ENCODE data around the gene SRP9.
"Not testable (repeated sequence)": the region's sequence is repeated elsewhere in the genome, so short reads cannot be mapped to it uniquely, and the experiment has no call there.

Gene SRP9

DNA sequence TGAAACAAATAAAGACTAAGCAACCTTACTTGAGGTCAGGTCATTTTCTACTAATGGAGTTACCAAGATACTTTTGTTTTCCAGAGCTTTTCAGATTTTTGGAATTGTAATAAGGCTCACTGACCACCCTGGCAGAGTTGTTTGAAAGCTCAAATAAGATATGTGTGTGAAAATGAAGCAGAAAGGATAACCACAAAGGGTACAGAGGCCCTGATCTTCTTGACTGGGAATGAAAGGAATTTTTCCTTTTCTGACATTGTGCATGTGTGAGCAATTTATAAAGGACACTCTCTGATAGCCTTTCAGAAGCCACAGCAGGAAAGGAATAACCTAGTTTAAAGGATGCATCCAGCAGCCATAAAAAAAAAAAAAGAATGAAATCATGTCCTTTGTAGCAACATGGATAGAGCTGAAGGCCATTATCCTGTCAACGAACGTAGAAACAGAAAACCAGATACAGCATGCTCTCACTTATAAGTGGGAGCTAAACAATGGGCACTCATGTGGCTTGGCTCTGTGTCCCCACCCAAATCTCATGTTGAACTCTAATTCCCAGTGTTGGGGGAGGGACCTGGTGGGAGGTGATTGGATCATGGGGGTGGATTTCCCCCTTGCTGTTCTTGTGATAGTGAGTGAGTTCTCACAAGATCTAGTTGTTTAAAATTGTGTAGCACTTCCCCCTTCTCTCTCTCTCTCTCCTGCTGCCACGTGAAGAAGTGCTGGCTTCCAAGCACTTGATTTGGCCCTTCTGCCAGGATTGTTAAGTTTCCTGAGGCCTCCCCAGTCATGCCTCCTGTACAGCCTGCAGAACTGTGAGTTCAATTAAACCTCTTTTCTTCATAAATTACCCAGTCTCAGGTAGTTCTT, 3.1 kb upstream of the SRP9 start:
- Histone ChIP-seq H3K36me3 (no peaks in the 10 kb centered on the region), H3K9me3 (no peaks in the 10 kb centered on the region), H3K27ac (no peak overlapping the region), H3K27me3 (no peaks in the 10 kb centered on the region), H3K4me3 (no peak overlapping the region), H3K4me1 (peaks cover 0 to 47% (median 22%) of the 10 kb centered on the region in 4 donors)
- intact Hi-C loops (cut with DNase I; ENCODE audit: low total_unique reads): loop anchor here (2.0 to 5.0 kb wide), 3 partner anchors 73 to 300 kb away; no protein-coding TSS in a partner anchor
- no peak for DNase-seq
- TF ChIP-seq, protein P1, sequence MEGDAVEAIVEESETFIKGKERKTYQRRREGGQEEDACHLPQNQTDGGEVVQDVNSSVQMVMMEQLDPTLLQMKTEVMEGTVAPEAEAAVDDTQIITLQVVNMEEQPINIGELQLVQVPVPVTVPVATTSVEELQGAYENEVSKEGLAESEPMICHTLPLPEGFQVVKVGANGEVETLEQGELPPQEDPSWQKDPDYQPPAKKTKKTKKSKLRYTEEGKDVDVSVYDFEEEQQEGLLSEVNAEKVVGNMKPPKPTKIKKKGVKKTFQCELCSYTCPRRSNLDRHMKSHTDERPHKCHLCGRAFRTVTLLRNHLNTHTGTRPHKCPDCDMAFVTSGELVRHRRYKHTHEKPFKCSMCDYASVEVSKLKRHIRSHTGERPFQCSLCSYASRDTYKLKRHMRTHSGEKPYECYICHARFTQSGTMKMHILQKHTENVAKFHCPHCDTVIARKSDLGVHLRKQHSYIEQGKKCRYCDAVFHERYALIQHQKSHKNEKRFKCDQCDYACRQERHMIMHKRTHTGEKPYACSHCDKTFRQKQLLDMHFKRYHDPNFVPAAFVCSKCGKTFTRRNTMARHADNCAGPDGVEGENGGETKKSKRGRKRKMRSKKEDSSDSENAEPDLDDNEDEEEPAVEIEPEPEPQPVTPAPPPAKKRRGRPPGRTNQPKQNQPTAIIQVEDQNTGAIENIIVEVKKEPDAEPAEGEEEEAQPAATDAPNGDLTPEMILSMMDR (IDR thresholded peaks at IDR 0.05): no peak

DNA sequence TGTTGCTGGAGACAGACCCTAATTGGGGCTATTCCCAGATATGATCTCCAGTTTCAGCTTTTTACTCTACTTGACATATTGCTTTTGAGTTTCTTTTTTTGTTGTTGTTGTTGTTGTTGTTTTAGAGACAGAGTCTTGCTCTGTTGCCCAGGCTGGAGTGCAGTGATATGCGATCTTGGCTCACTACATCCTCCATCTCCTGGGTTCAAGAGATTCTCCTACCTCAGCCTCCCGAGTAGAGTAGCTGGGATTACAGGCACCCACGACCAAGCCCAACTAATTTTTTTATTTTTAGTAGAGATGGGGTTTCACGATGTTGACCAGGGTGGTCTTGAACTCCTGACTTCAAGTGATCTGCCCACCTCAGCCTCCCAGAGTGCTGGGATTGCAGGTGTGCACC, 1.3 kb upstream of the SRP9 start:
- no peaks in the 10 kb centered on the region for H3K9me3 ChIP-seq
- no peak overlapping the region for H3K27ac ChIP-seq
- H3K27me3 ChIP-seq: no peaks in the 10 kb centered on the region
- no peaks in the 10 kb centered on the region for H3K36me3 ChIP-seq
- no peak overlapping the region for H3K4me3 ChIP-seq
- intact Hi-C loops (cut with DNase I; ENCODE audit: low total_unique reads): loop anchor here (2.0 to 5.0 kb wide), 3 partner anchors 35 to 136 kb away; partner anchors contain the start of gene EPHX1
- TF ChIP-seq, protein P1 (IDR thresholded peaks at IDR 0.05): no peak
- no peak for DNase-seq
- H3K4me1 ChIP-seq: peaks cover 0 to 62% (median 39%) of the 10 kb centered on the region in 4 donors

DNA sequence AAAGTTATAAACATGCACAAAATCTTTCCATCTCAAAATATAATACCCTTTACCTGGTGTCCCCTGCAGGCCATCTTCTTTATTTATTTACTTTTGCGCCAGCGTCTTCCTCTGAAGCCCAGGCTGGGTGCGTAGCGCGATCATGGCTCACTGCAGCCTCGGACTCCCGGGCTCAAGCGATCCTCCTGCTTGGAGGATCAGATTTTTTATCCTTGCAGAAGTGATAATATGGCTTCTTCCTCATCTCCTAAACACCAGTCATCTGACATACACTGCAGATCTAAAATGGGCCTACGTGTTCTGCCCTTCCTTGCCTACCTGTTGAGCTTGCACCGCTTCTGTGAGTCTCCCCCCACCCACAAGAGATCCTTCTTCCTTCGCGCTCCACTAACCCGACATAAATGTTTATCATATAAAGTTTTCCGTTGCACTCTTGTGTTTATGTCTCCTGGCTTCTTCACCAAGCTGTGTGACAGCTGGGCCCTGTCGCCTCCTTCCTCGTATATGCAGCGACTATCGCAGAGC, 506 bp upstream of the SRP9 start:
- intact Hi-C loops (cut with DNase I; ENCODE audit: low total_unique reads): loop anchor here (2.0 to 5.0 kb wide), 3 partner anchors 34 to 135 kb away; partner anchors contain the start of gene EPHX1

DNA sequence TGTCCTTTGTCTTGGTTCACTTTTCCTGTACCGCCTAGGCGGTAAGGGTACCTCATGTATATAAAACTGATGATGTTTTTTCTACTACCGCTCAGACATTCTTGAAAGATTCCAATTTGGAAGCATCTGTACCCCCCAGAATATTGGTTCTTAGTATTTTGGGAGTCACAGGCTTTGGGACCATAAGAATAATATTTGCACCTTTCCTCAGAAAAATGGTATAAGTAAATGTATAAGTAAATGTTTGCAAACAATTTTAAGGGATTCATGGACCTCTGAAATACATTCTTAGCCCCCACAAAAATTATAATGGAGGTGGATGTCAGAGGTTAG, 677 bp downstream of the SRP9 start:
- no peaks in the 10 kb centered on the region for H3K9me3 ChIP-seq
- intact Hi-C loops (cut with DNase I; ENCODE audit: low total_unique reads): loop anchor here (5.0 kb wide), 2 partner anchors 69 to 134 kb away; no protein-coding TSS in a partner anchor
- TF ChIP-seq, protein P1 (IDR thresholded peaks at IDR 0.05): no peak
- H3K36me3 ChIP-seq: no peaks in the 10 kb centered on the region
- H3K27ac ChIP-seq: peak overlapping the region; percentile 92 to 97
- no peaks in the 10 kb centered on the region for H3K27me3 ChIP-seq
- H3K4me3 ChIP-seq: peak overlapping the region; percentile 86 to 89
- peaks cover 0 to 55% (median 38%) of the 10 kb centered on the region in 4 donors for H3K4me1 ChIP-seq
- no peak for DNase-seq

More for the DNA sequence above, 506 bp upstream of the SRP9 start:
- peaks cover 0 to 63% (median 38%) of the 10 kb centered on the region in 4 donors for H3K4me1 ChIP-seq
- H3K27ac ChIP-seq: peak overlapping the region; percentile 92 to 97
- no peaks in the 10 kb centered on the region for H3K27me3 ChIP-seq
- peak overlapping the region; percentile 86 to 89 for H3K4me3 ChIP-seq
- DNase-seq: peak in 1 of 2 donors; percentile 62
- H3K36me3 ChIP-seq: no peaks in the 10 kb centered on the region
- TF ChIP-seq, protein P1 (IDR thresholded peaks at IDR 0.05): no peak
- H3K9me3 ChIP-seq: no peaks in the 10 kb centered on the region

DNA sequence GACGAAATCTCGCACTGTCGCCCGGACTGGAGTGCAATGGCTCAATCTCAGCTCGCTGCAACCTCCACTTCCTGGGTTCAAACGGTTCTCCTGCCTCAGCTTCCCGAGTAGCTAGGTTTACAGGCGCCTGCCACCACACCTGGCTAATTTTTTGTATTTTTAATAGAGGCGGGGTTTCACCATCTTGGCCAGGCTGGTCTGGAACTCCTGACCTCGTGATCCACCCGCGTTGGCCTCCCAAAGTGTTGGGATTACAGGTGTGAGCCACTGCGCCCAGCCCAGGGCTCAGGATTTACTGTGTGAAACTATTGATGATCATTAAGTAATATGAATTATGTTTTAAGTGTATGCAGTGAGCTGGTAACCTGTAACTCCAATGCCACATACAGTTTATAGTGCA, 1.5 kb downstream of the SRP9 start:
- Histone ChIP-seq H3K4me1 (peaks cover 0 to 55% (median 37%) of the 10 kb centered on the region in 4 donors), H3K4me3 (peak overlapping the region; percentile 86 to 89), H3K27ac (peak overlapping the region in 1 of 2 donors; percentile 97)
- intact Hi-C loops (cut with DNase I; ENCODE audit: low total_unique reads): loop anchor here (5.0 kb wide), 2 partner anchors 68 to 133 kb away; no protein-coding TSS in a partner anchor
- DNase-seq, H3K36me3 ChIP-seq, H3K27me3 ChIP-seq, H3K9me3 ChIP-seq: not testable (repeated sequence)

DNA sequence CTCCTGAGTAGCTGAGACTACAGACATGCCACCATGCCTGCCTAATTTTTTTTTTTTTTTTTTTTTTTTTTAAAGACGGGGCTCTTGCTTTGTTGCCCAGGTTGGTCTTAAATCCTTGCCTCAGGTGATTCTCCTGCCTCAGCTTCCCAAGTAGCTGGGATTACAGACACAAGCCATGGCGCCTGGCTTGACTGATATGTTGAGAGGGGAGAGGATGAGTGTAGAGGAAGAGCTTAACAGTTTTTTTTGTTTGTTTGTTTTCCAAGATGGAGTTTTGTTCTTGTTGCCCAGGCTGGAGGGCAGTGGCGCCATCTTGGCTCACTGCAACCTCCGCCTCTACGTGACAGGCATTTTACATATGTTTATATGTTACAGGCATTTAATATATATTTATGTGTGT, 2.5 kb downstream of the SRP9 start:
- Histone ChIP-seq H3K4me3 (peak overlapping the region in 1 of 2 donors; percentile 89), H3K4me1 (peaks cover 0 to 55% (median 37%) of the 10 kb centered on the region in 4 donors), H3K27me3 (no peaks in the 10 kb centered on the region), H3K36me3 (peaks cover 5 to 12% (median 10%) of the 10 kb centered on the region in 3 donors), H3K27ac (peak overlapping the region in 1 of 2 donors; percentile 97), H3K9me3 (no peaks in the 10 kb centered on the region)
- DNase-seq: no peak
- intact Hi-C loops (cut with DNase I; ENCODE audit: low total_unique reads): no loop called here
- TF ChIP-seq, protein P1 (IDR thresholded peaks at IDR 0.05): no peak
